T-helper 2 cell treated with Interferon-gamma antibody and Interleukin-4, amounts not matched to agents 100 ng/mL and 5 ng/mL, for 36 hours (primary cell): ENCODE results near the gene TMEM89. TPM values are rescaled to one million over a fixed set of nuclear protein-coding genes. Genes with fewer than 3 reads are reported as not detected.

ENCODE experiments used
- intact Hi-C: fragments of 100-400 bp; cut with micrococcal nuclease; formaldehyde crosslinking; loops from one replicate; pipeline ENCODE4 v1.15.1; 2023
- total RNA-seq: library from RNA; stranded (reverse); gene quantifications from 2 replicates; pipeline ENCODE4 v1.2.3, GENCODE V29; 2022

The TMEM89 gene
- total RNA-seq, result 0.77 and 1.4 TPM in 2 replicates

GRCh38 chr3:48621461-48621869 is at the start of gene TMEM89:
Gene TMEM89, minus strand, starts transcription at chr3:48621769. Its CDS starts 13 bp downstream, at chr3:48621756.
- intact Hi-C loops, result no loop called here

DNA sequence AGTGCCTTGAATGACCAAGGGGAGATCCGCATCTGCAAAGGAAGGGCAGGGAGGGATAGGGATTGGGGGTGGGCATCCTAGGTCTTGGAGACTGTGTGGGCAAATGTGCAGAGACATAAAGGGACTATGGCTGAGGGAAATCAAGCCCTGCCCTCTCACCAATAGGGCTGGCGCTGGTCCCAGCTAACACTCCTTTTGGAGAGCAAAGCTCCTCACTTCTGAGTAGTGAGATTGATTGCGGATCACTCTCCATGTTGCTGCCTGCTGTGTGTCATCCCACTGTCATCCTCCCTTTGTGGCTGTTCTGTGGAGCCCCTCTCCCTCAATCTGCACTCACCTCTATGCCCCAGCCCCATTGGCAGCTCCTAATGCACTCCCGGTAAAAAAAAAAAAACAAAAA is 43.4 kb upstream of the TMEM89 start:
- intact Hi-C loops, result loop anchor here (2.0 kb wide), 1 partner anchor 20 kb away; the partner anchor contains the start of gene NCKIPSD

- intact Hi-C loops, result loop anchor here (2.0 kb wide), 1 partner anchor 21 kb away; the partner anchor contains the start of gene NCKIPSD
These were observed 42.7 kb upstream of the TMEM89 start for GRCh38 chr3:48664313-48664644.

- intact Hi-C loops, result loop anchor here (2.0 kb wide), 2 partner anchors 21 to 53 kb away; partner anchors contain the start of genes IP6K2 and NCKIPSD
These were observed 42.1 kb upstream of the TMEM89 start for GRCh38 chr3:48663489-48664312.

GRCh38 chr3:48662753-48663488 is 41.4 kb upstream of the TMEM89 start, which contains the start of gene CELSR3:
Gene CELSR3, minus strand, starts transcription at chr3:48662886. Its CDS starts 252 bp downstream, at chr3:48662634.
- intact Hi-C loops, result loop anchor here (2.0 kb wide), 1 partner anchor 54 kb away; the partner anchor contains the start of gene IP6K2

DNA sequence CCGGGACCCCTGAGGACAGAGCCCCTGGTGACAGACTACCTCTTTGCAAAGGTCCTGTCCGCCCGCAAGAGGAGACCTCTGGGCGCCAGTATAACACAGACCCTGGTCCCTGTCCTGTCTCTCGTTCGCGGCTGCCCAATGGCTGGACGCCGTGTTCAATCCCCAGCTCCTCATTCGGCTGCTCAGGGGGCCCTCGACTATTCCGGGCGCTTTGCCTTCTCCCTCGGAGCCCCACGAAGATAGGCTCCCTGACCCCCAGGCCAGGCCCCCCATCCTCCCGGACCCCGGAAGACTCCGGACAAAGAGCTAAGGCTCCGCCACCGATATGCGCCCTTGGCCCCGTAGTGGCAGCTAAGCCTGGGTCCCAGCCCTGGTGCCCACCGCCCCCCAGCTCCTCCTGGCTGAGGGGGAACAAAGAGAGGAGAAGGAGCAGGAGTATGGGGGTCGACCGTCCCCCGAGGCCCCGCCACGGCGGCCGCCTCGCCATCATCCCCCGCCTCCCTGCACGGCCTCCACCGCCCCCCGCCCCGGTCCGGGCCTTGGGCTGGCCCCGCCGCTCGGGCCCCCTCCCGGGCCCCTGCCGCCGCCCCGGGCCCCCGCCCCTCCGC is 40.7 kb upstream of the TMEM89 start:
- intact Hi-C loops, result loop anchor here (2.0 kb wide), 1 partner anchor 55 kb away; the partner anchor contains the start of gene IP6K2

- intact Hi-C loops, result loop anchor here (2.0 kb wide), 1 partner anchor 55 kb away; the partner anchor contains the start of gene IP6K2
These were observed 40.1 kb upstream of the TMEM89 start for GRCh38 chr3:48661501-48662144.

DNA sequence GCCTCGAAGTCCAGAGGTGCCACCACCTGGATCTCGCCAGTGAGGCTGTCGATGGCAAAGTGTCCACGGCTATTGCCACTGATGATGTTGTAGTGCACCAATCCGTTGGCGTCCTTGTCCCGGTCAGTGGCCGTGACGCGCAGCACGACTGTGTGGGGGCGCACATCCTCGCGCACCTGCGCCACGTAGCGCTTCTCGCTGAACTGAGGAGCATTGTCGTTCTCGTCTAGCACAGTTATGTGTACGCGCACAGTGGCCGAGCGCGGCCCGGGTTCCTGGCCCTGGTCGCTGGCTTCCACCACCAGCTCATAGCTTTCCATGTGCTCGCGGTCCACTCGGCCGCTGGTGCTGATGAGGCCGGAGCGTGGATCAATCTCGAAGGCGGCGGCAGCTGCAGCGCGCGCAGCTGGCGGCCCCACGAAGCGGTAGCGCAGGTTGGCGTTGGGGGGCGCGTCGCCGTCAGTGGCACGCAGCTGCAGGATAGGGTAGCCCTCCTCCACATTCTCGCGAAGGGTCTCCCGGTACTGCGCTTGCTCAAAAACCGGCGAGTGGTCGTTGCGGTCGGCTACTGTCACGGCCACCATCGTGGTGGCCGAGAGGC is 39.3 kb upstream of the TMEM89 start:
- intact Hi-C loops, result no loop called here

GRCh38 chr3:48656841-48657281 is 35.3 kb upstream of the TMEM89 start:
- intact Hi-C loops, result loop anchor here (1.0 to 5.0 kb wide), 4 partner anchors 22 to 185 kb away; partner anchors contain the start of genes PFKFB4, SLC26A6 and UQCRC1

GRCh38 chr3:48656061-48656840 is 34.7 kb upstream of the TMEM89 start:
- intact Hi-C loops, result loop anchor here (1.0 to 5.0 kb wide), 4 partner anchors 21 to 184 kb away; partner anchors contain the start of genes PFKFB4, SLC26A6 and UQCRC1

GRCh38 chr3:48655606-48656005 is 34.0 kb upstream of the TMEM89 start:
- intact Hi-C loops, result loop anchor here (1.0 to 5.0 kb wide), 4 partner anchors 20 to 183 kb away; partner anchors contain the start of genes PFKFB4, SLC26A6 and UQCRC1

DNA sequence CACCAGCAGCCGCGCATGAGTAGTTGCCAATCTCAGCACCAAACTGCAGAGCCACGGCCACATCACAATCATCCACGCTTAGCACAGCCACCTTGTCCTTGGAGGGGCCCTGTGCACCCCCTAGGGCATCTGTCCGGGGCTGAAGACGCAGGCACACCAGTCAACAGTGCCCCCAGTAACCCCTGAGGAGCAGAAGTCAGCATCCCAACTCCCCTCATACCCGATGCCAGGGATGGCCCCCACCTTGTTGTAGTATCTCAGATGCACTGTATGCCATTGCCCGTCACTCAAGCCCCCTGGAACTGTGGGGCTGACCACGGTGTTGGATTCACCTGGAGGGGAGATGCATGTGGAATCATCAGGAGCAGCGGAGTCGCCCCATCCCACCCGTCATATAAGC is 33.5 kb upstream of the TMEM89 start:
- intact Hi-C loops, result loop anchor here (5.0 kb wide), 1 partner anchor 98 kb away; the partner anchor contains the start of gene PFKFB4

GRCh38 chr3:48652923-48653715 is 31.6 kb upstream of the TMEM89 start:
- intact Hi-C loops, result no loop called here

GRCh38 chr3:48651771-48652170 is 30.2 kb upstream of the TMEM89 start:
- intact Hi-C loops, result no loop called here

DNA sequence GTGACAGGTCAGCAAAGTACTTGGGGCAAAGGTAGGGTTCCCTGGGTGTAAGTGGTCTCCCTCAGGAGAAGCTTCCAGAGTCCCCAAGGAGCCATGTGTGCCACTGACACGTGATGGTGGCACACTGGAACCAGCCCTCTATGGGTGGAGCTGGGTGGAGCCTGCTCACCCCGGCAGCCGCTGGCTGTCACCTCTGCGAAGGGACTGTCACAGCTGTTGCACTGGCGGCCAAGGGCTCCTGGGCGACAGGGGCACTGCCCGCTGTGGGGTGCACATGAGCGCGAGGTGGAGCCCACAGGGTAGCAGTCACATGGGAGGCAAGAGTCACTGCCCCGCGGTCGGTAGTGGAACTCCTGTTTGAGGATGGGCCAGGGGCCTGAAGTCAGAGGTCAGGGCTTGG is 29.2 kb upstream of the TMEM89 start:
- intact Hi-C loops, result no loop called here

DNA sequence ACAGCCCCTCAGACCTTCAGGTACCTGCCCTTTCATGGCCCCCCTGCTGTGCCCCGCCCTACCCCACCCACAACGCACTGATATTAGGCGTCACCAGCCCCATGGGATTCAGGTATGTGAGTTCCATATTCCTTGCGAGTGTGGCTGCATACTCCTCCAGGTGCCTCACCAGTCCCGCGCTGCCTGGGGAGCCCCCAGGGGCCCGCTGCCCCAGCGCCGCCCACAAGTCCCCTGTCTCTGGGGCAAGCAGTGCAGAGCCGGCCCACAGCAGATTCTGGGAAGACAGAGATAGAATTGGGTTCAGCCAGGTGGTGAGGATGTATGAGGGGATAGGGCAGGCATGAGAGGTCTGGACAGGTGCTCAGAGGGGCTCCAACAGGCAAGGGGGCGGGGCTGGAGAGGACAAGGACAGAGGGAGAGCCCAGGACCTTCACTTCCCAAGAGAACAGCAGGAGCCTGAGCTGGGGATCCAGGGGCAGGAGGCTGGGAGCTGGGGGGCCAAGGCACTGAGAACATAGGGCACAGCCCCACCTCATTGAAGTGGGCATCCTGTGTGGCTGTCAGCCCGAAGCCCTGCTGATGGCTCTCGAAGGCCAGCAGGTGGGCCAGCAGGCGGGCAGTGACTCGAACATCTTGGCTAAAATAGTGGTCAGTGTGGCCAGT is 26.8 kb upstream of the TMEM89 start:
- intact Hi-C loops, result no loop called here

- intact Hi-C loops, result no loop called here
These were observed 26.1 kb upstream of the TMEM89 start for GRCh38 chr3:48647714-48648113.
